Calu3 (cell line): ENCODE data around the gene GABRB1. TPM values are rescaled to one million over a fixed set of nuclear protein-coding genes. Genes with fewer than 3 reads are reported as not detected.

ENCODE experiments used
- BruUV-seq: library from RNA; stranded (reverse); fragments of 400-500 nt; replicated peaks from 2 replicates; lab custom pipeline; 2021; lab: Mats Ljungman, UMichigan
- CTCF ChIA-PET: fragments of 300-600 bp; sonication (Branson Sonifier 250); formaldehyde crosslinking; loops from one replicate; lab custom pipeline; 2022; ENCODE audit warnings: antibody characterized with exemption; lab: Charles Lee
- DNase-seq: peaks from one replicate; pipeline ENCODE4 v3.0.0; 2022
- H3K27ac Mint-ChIP-seq: one replicate; pipeline ENCODE4 v1.8.0; 2022; ENCODE audit warnings: mixed read lengths; ENCODE audit not compliant: unreplicated experiment
- H3K27me3 Mint-ChIP-seq: one replicate; pipeline ENCODE4 v1.8.0; 2022; ENCODE audit warnings: mixed read lengths; ENCODE audit not compliant: unreplicated experiment
- H3K36me3 Mint-ChIP-seq: one replicate; pipeline ENCODE4 v1.8.0; 2022; ENCODE audit warnings: mild to moderate bottlenecking, moderate library complexity, mixed read lengths; ENCODE audit not compliant: insufficient read depth, unreplicated experiment
- H3K4me1 Mint-ChIP-seq: one replicate; pipeline ENCODE4 v1.8.0; 2022; ENCODE audit warnings: mild to moderate bottlenecking, low read depth, mixed read lengths; ENCODE audit not compliant: unreplicated experiment
- H3K4me3 Mint-ChIP-seq: one replicate; pipeline ENCODE4 v1.8.0; 2022; ENCODE audit warnings: mild to moderate bottlenecking, low read depth, moderate library complexity, mixed read lengths; ENCODE audit not compliant: unreplicated experiment
- H3K9me3 Mint-ChIP-seq: one replicate; pipeline ENCODE4 v1.8.0; 2022; ENCODE audit warnings: low read depth, mixed read lengths; ENCODE audit not compliant: unreplicated experiment
- CTCF ChIP-seq: fragments of 200-600 bp; IDR thresholded peaks from one replicate; pipeline ENCODE4 v1.8.0; 2022; ENCODE audit warnings: antibody characterized with exemption; ENCODE audit not compliant: unreplicated experiment
- intact Hi-C: fragments of 100-400 bp; cut with micrococcal nuclease; formaldehyde crosslinking; loops from one replicate; pipeline ENCODE4 v1.10.0; 2022; ENCODE audit not compliant: unreplicated experiment
- total RNA-seq: library from RNA; stranded (reverse); gene quantifications from 2 replicates; pipeline ENCODE4 v1.2.3, GENCODE V29; 2022

The GABRB1 gene
- total RNA-seq, 1 experiment from 2014 or later: not detected

DNA sequence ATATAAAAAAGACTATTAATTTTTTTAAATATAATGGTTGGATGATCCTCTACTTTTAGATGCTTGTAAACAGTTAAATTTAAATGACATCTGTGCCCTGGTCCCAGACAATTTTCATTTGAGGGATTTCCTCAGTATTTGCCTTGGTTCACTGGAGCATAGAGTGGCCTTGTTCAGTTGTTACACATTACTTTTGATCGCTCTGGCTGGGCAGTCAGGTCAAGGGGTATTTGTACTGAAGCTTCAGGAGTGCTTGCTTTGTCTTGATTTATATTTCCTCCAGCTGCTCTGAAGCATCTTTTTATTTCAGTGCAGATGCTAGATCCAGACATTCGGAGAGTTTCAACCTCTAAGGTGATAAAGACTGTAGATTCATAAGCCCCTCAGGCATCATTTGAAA lies 382.2 kb downstream of the GABRB1 start:
- no peaks in the 10 kb centered on the region for H3K4me1 Mint-ChIP-seq
- no peak overlapping the region for H3K4me3 Mint-ChIP-seq
- DNase-seq: no peak
- no peak for TF ChIP-seq CTCF
- H3K27me3 Mint-ChIP-seq: peaks cover 22% of the 10 kb centered on the region
- no peak overlapping the region for H3K27ac Mint-ChIP-seq
- H3K9me3 Mint-ChIP-seq: no peaks in the 10 kb centered on the region
- no peaks in the 10 kb centered on the region for H3K36me3 Mint-ChIP-seq
- no TSS peak for BruUV-seq
- CTCF ChIA-PET: no interaction called here
- intact Hi-C loops: no loop called here

GRCh38 chr4:47415719-47416118 lies 384.4 kb downstream of the GABRB1 start:
- H3K27me3 Mint-ChIP-seq: peaks cover 14% of the 10 kb centered on the region
- CTCF ChIA-PET: interaction anchor here (0.6 kb wide), 1 partner anchor 94 kb away, joined by 3 read pairs; no protein-coding TSS in a partner anchor
- H3K36me3 Mint-ChIP-seq: no peaks in the 10 kb centered on the region
- H3K4me1 Mint-ChIP-seq: no peaks in the 10 kb centered on the region
- DNase-seq: no peak
- intact Hi-C loops: no loop called here
- no peaks in the 10 kb centered on the region for H3K9me3 Mint-ChIP-seq
- no peak for TF ChIP-seq CTCF
- BruUV-seq: no TSS peak
- no peak overlapping the region for H3K27ac Mint-ChIP-seq
- H3K4me3 Mint-ChIP-seq: no peak overlapping the region

- BruUV-seq: no TSS peak
- Mint-ChIP-seq H3K27me3 (peaks cover 18% of the 10 kb centered on the region), H3K9me3 (peaks cover 4% of the 10 kb centered on the region), H3K36me3 (no peaks in the 10 kb centered on the region), H3K4me1 (no peaks in the 10 kb centered on the region), H3K4me3 (no peak overlapping the region), H3K27ac (no peak overlapping the region)
- TF ChIP-seq CTCF: no peak
- CTCF ChIA-PET: interaction anchor here (0.5 kb wide), 1 partner anchor 164 kb away, joined by 8 read pairs; no protein-coding TSS in a partner anchor
- intact Hi-C loops: no loop called here
- no peak for DNase-seq
Measured at GRCh38 chr4:47418147-47418546, 386.8 kb downstream of the GABRB1 start.

DNA sequence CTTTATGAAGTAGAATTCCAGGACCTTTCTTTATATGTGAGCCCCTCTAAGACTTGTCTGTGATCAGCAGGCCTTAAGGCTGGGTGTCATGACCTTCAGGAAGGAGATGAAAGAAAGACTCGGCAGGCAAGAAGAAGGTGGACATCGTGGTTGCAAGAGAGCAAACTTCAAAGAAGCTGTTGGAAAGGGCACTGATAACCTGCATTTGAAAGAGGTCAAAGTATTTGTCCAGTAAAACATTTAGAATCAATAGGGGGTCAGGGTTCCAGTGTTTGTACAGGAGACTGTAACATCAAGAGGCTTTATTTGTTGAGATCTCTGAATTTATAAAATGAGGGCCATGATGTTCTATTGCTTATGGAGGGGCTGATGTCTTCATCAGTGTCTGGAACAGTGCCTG lies 387.9 kb downstream of the GABRB1 start:
- intact Hi-C loops: no loop called here
- CTCF ChIA-PET: no interaction called here
- H3K4me3 Mint-ChIP-seq: no peak overlapping the region
- no TSS peak for BruUV-seq
- no peak for TF ChIP-seq CTCF
- peaks cover 4% of the 10 kb centered on the region for H3K9me3 Mint-ChIP-seq
- peaks cover 19% of the 10 kb centered on the region for H3K27me3 Mint-ChIP-seq
- H3K27ac Mint-ChIP-seq: no peak overlapping the region
- H3K4me1 Mint-ChIP-seq: no peaks in the 10 kb centered on the region
- no peaks in the 10 kb centered on the region for H3K36me3 Mint-ChIP-seq
- DNase-seq: no peak
